SW480 (cell line): Measurements from ENCODE around the gene EFCAB5.
"Not testable (repeated sequence)": the region's sequence is repeated elsewhere in the genome, so short reads cannot be mapped to it uniquely, and the experiment has no call there.

Experiments used
- DNase-seq: peaks from one replicate; pipeline ENCODE4 v3.0.0-alpha.2; 2016; ENCODE audit warnings: low spot score

Gene EFCAB5

GRCh38 chr17:30095507-30096244, 154.2 kb downstream of the EFCAB5 start:
- peak; percentile 63 for DNase-seq

- DNase-seq = no peak
Observed at GRCh38 chr17:30101686-30102390, 160.4 kb downstream of the EFCAB5 start.

- no peak for DNase-seq
Observed at GRCh38 chr17:30103921-30104320, 162.5 kb downstream of the EFCAB5 start.

DNA sequence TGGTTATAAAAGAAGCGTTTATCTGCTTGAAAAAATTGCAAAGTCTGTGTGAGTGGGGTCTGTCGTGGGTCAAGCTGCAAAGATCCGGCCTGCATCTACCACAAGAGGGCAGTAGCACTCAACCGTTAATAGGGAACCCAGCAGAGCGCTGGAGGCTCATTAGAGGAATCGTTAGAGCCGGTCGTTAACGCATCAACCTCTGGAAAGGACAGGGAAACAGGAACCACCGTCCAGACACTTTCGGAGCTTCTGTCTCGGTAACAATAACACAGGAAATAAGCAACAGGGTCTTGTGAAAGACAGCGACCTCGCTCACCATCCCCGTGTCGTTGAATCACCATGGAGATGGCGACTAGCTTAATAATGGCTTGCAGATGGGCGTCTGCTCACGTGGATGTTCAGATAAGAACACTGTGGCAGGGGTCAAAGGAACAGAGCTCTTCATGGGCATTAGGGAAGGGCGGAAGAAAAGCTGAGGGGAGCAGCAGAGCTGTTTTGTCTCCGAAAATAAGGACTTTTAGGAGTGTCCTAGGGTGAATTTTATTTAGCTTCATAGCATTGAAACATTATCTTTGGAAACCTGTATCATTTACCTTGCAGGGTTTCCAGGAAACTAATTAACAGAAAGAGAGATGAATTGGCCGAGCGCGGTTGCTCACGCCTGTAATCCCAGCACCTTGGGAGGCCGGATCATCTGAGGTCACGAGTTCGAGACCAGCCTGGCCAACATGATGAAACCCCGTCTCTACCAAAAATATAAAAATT, 163.3 kb downstream of the EFCAB5 start:
- DNase-seq = peak; percentile 81

GRCh38 chr17:30112794-30113193, 171.4 kb downstream of the EFCAB5 start:
- no peak for DNase-seq

DNA sequence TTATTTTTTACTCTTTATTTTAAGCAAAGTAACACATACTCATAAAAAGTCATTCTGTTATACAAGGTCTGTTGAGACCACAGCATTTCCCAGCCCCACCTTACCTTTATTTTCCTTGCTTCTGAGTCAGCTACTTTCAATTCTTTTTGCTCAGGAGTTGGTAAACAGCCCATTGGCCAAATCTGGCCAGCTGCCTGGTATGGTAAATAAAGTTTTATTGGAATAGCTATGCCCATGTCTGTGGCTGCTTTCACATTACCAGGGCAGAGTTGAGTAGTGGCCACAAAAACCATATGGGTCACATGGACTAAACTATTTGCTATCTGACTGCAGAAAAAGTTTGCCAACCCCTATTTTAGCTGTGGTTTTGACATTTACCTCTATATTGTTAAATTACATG, 171.8 kb downstream of the EFCAB5 start:
- DNase-seq = peak; percentile 56

DNA sequence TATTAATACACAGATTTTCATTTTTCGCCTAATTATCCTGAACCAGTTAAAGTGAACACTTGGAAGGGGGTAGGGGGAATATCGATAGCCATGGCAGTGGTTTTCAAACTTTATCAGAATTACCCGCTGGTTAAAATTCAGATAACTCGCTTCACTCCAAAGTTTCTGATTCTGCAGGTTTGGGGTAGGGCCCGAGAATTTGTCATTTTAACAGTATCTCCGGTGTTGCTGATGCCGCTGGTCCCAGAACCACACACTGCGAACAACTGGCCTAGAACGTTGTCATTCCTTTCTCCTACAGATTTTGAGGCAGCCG, 174.9 kb downstream of the EFCAB5 start:
- no peak for DNase-seq

- DNase-seq = peak; percentile 91
Observed at GRCh38 chr17:30116661-30117551, 175.5 kb downstream of the EFCAB5 start, which contains the start of gene NSRP1. Gene NSRP1 (plus strand): TSS chr17:30116816. CDS start chr17:30116844, 28 bp downstream.

DNA sequence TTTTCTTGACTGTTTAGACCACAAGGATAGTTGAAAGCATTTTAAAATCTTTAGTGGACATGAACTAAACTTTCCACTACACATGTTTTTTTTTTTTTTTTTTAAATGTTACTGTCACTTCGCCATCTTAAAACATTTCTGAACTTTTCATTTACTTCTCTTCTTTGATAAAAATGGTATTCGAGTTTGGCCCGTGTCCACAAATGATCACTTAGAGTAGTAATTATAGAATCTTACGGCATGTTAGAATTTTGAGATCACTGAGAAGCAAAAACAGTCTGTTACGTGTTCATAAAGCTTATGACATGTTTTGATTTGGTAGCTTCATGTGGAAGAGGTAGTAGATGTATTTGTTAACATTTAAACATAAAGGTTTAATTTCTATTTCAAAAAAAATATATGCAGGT, 176.2 kb downstream of the EFCAB5 start:
- DNase-seq = no peak

DNA sequence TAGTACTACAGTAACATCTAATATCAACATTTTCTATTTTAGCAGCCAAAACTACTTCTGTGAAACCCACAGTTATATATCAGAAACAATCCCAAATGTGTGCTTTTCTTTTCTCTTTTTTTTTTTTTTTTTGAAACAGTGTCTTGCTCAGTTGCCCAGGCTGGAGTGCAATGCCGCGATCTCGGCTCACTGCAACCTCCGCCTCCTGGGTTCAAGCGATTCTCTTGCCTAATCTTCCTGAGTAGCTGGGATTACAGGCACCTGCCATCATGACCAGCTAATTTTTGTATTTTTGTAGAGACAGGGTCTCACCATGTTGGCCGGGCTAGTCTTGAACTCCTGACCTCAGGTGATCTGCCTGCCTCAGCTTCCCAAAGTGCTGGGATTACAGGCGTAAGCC, 177.2 kb downstream of the EFCAB5 start:
- DNase-seq = not testable (repeated sequence)

- DNase-seq = no peak
Observed at GRCh38 chr17:30124273-30124796, 182.9 kb downstream of the EFCAB5 start.

DNA sequence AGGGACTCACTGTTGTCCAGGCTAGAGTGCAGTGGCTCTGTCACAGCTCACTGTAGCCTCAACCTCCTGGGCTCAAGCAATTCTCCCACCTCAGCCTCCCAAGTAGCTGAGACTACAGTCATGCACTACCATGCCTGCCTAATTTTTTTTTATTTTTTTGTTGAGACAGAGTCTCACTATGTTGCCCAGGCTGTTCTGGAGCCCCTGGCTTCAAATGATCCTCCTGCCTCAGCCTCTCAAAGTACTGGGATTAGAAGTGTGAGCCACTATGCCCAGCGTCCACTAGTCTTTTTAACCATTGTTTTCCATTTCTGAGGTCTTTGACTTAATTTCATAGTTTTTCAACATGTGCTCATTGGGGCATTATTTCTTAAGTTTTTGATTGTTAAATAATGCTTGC, 188.7 kb downstream of the EFCAB5 start:
- DNase-seq = no peak

DNA sequence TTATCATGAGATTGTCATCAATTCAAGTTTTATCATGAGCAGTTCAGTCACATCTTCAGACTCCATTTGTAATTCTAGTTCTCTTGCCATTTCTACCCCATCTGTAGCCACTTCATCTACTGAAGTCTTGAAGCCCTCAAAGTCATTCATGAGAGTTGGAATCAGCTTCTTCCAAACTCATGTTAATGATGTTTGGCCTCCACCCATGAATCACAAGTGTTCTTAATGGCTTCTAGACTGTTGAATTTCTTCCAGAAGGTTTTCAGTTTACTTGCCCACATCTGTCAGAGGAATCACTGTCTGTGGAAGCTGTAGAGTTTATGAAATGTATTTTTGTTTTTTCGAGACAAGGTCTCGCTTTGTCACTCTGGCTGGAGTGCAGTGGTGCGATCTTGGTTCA, 191.2 kb downstream of the EFCAB5 start:
- DNase-seq = no peak

- DNase-seq = no peak
Observed at GRCh38 chr17:30133197-30133596, 191.8 kb downstream of the EFCAB5 start.

DNA sequence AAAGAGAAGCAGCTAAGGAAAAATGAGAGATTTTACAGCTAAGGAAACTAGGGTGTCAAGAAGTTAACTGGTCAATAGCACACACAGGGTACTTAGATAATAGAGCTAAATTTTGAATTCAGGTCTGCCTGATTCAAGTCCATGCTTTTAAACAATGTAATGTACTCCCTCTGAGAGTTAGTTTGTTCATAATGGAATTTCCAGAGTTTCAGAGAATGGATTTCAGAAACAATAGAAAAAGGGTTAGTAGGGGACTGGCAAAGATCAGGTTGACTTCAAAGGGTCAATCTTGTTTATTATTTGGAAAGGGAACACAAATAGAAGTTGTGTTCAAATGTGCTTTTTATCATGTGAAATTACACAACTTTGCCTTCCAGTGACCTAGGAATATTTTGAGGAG, 193.1 kb downstream of the EFCAB5 start:
- DNase-seq = no peak

GRCh38 chr17:30137158-30137557, 195.7 kb downstream of the EFCAB5 start:
- no peak for DNase-seq

DNA sequence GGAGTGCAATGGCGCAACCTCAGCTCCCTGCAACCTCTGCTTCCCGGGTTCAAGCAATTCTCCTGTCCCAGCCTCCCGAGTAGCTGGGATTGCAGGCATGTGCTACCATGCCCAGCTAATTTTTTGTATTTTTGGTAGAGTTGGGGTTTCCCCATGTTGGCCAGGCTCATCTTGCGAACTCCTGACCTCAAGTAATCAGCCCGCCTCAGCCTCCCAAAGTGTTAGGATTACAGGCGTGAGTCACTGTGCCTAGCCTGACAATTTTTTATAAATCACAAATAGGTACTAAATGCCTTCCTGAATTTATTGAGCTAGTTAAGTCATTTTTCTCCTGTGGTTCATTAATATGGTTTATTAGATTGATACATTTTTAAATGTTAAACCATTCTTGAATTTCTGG, 206.4 kb downstream of the EFCAB5 start:
- DNase-seq = not testable (repeated sequence)

DNA sequence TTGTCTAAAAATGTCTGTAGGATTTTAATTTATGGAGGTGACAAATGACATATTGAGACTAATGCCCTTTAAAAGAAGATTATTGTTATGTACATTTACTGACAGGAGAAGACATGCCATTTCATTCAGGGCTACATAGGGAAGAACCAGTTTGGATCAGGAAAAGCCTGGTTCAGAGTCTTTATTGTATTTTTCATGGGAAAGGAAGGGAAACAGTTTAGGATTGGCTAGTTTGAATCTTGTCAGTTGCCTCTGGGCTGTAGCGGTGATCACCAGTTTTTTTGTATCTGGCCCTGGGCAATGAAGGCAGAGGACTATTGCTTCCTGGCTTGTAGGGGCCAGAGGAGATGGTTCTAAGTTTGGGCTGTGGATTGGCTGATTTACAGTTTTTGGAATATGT, 206.9 kb downstream of the EFCAB5 start:
- no peak for DNase-seq

- DNase-seq = no peak
Observed at GRCh38 chr17:30151471-30151870, 210.0 kb downstream of the EFCAB5 start.

DNA sequence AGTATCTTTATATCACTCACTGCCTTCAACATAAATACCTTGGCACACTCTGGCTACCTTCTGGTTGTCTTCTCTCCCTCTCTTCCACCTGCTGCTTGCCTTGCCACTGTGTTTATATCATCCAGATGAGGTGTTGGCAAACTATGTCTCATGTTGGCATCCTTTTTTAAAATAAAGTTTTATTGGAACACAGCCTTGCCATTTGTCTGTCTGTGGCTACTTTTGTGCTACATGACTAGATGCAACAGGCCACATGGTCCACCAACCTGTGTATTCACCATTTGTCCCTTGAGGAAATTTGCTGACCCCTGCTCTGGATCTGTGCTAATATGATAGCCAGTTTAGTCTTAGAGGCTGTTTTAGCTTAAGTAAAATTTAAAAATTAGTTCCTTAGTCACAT, 212.0 kb downstream of the EFCAB5 start:
- DNase-seq = no peak

DNA sequence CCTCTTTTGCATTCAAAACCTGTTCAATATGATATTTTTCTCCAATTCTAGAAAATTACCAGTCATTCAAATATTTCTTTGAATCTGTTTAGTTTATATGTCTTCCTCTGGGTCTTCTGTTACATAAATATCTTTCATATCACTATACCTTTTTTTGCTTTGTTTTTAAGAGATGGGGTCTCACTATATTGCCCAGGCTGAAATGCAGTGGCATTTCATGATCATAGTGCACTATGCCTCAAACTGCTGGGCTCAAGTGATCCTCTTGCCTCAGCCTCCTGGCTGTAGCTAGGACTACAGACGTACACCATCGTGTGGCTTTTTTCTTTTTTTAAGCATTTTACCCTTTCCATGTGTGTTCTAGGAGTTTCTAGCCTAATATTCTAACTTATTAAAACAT, 214.0 kb downstream of the EFCAB5 start:
- DNase-seq = no peak
